Lung (tissue), 12 donors: ENCODE measurements around the gene TRMT10A. TPM values are rescaled to one million over a fixed set of nuclear protein-coding genes. Genes with fewer than 3 reads are reported as not detected.
A peak's percentile ranks its signal among the peaks of the same experiment; 100 is the strongest.

Experiments used
- ATAC-seq: fragments of 200-7000 bp; cut with Tn5 transposase; one replicate; pipeline ENCODE4 v1.9.1; 2020; ENCODE audit warnings: moderate number of reproducible peaks; ENCODE audit not compliant: insufficient read depth, low FRiP score
- DNase-seq, 3 donors: peaks; one replicate each; pipeline ENCODE4 v3.0.0-alpha.2; 2013 to 2017
- H3K27ac ChIP-seq, 2 donors: one replicate each; pipeline ENCODE4 v1.5.1; 2013; ENCODE audit warnings: mild to moderate bottlenecking in 2 of 2, moderate library complexity in 2 of 2, control low read depth in 1 of 2, inconsistent platforms in 1 of 2, low read depth in 1 of 2, low read length in 1 of 2
- H3K27me3 ChIP-seq, 3 donors: one replicate each; pipeline ENCODE4 v1.5.1; 2013; ENCODE audit warnings: low read length in 2 of 3; ENCODE audit not compliant: control insufficient read depth in 3 of 3, insufficient read depth in 3 of 3
- H3K36me3 ChIP-seq, 4 donors: one replicate each; pipeline ENCODE4 v1.5.1; 2013; ENCODE audit warnings: low read length in 4 of 4, mild to moderate bottlenecking in 1 of 4, moderate library complexity in 1 of 4; ENCODE audit not compliant: control insufficient read depth in 4 of 4, insufficient read depth in 4 of 4
- H3K4me1 ChIP-seq, 5 donors: one replicate each; pipeline ENCODE4 v1.5.1; 2013; ENCODE audit warnings: low read length in 5 of 5, mild to moderate bottlenecking in 2 of 5, moderate library complexity in 1 of 5; ENCODE audit not compliant: control insufficient read depth in 5 of 5, insufficient read depth in 5 of 5
- H3K4me3 ChIP-seq: one replicate; pipeline ENCODE4 v1.5.1; 2013; ENCODE audit warnings: mild to moderate bottlenecking, control low read depth, moderate library complexity
- H3K9ac ChIP-seq, 2 donors: one replicate each; pipeline ENCODE4 v1.5.1; 2013; ENCODE audit warnings: low read length in 2 of 2, control low read depth in 1 of 2; ENCODE audit not compliant: insufficient read depth in 1 of 2
- H3K9me3 ChIP-seq, 4 donors: one replicate each; pipeline ENCODE4 v1.5.1; 2013; ENCODE audit warnings: low read length in 3 of 4, mild to moderate bottlenecking in 1 of 4, moderate library complexity in 1 of 4; ENCODE audit not compliant: control insufficient read depth in 4 of 4, insufficient read depth in 3 of 4
- WGBS, 2 donors: extraction: QIAGEN DNeasy Blood & Tissue Kit; methylation state at CpG; one replicate each; pipeline ENCODE4 v1.1.7; 2013; 5-methylcytosine and 5-hydroxymethylcytosine counted together
- polyA plus RNA-seq, 2 donors: library from polyadenylated mRNA; stranded (reverse); fragments of 200-250 nt; gene quantifications; one replicate each; pipeline ENCODE4 v1.2.1, GENCODE V29; 2013
- total RNA-seq, 2 donors: library from RNA; depleted of rRNA in 1 of 2; stranded (reverse); fragments of >200 nt in 1 of 2; gene quantifications; one replicate each; pipeline ENCODE4 v1.2.1, GENCODE V29; 2014 to 2021
- TF ChIP-seq, protein P1 (sequence below): IDR thresholded peaks from 2 replicates; pipeline ENCODE4 v1.5.1; 2012; ENCODE audit warnings: mild to moderate bottlenecking; ENCODE audit errors: control extremely low read depth, extremely low read depth
- donor health status: control.
- donor health status: control.
- donor health status: Bipolar disorder and iron deficiency.
- donor health status: healthy.
- donor health status: DM: yes; HTN: yes; CAD: no.

TRMT10A gene
- total and polyA plus RNA-seq, 4 donors, result 3.0 to 12.2 (median 4.7) TPM

- Histone ChIP-seq H3K9ac (no peak overlapping the region), H3K36me3 (no peaks in the 10 kb centered on the region), H3K9me3 (peaks cover 0 to 9% (median 3%) of the 10 kb centered on the region in 4 donors), H3K4me3 (no peak overlapping the region), H3K4me1 (no peaks in the 10 kb centered on the region), H3K27ac (no peak overlapping the region), H3K27me3 (no peaks in the 10 kb centered on the region)
- TF ChIP-seq, protein P1, sequence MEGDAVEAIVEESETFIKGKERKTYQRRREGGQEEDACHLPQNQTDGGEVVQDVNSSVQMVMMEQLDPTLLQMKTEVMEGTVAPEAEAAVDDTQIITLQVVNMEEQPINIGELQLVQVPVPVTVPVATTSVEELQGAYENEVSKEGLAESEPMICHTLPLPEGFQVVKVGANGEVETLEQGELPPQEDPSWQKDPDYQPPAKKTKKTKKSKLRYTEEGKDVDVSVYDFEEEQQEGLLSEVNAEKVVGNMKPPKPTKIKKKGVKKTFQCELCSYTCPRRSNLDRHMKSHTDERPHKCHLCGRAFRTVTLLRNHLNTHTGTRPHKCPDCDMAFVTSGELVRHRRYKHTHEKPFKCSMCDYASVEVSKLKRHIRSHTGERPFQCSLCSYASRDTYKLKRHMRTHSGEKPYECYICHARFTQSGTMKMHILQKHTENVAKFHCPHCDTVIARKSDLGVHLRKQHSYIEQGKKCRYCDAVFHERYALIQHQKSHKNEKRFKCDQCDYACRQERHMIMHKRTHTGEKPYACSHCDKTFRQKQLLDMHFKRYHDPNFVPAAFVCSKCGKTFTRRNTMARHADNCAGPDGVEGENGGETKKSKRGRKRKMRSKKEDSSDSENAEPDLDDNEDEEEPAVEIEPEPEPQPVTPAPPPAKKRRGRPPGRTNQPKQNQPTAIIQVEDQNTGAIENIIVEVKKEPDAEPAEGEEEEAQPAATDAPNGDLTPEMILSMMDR, result no peak
- DNase-seq (no peak), ATAC-seq (no peak)
These were observed 56.1 kb downstream of the TRMT10A start for GRCh38 chr4:99507762-99508161.

- Histone ChIP-seq H3K36me3 (no peaks in the 10 kb centered on the region), H3K9me3 (peaks cover 0 to 9% (median 3%) of the 10 kb centered on the region in 4 donors), H3K4me3 (no peak overlapping the region), H3K27me3 (no peaks in the 10 kb centered on the region), H3K4me1 (no peaks in the 10 kb centered on the region), H3K27ac (no peak overlapping the region), H3K9ac (no peak overlapping the region)
- 81 to 86% methylated on average over 1 of the region's 1 CpG for WGBS, 2 donors
- TF ChIP-seq, protein P1, result no peak
- no peak for ATAC-seq
- no peak for DNase-seq
These were observed 56.5 kb downstream of the TRMT10A start for GRCh38 chr4:99507349-99507748.

DNA sequence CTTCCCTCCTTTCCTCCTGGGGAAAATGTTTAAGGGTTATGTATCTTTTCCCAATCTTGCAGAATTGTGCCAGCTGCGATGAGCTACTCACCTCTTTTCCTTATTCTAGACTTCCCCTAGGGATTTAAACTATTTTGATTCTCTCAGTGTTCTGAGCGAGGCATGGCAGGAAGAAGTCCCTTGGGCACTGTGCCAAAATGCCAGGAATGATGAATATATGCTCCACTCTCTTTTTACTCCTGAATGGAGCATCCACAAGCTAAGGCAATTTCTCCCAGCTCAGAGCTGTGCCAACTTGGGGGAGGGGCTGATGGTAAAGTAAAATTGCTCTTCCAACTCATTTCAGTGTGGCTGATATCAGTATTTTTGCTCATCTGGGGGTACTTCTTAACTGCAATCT, 57.1 kb downstream of the TRMT10A start:
- H3K4me3 ChIP-seq, result no peak overlapping the region
- H3K4me1 ChIP-seq, result no peaks in the 10 kb centered on the region
- 55 to 62% methylated on average over 2 of the region's 2 CpGs for WGBS, 2 donors
- ATAC-seq (no peak), DNase-seq (peak in 1 of 3 donors; percentile 17)
- H3K27me3 ChIP-seq, result no peaks in the 10 kb centered on the region
- TF ChIP-seq, protein P1, result no peak
- no peak overlapping the region for H3K9ac ChIP-seq
- no peak overlapping the region for H3K27ac ChIP-seq
- H3K9me3 ChIP-seq, result peaks cover 0 to 9% (median 3%) of the 10 kb centered on the region in 4 donors
- H3K36me3 ChIP-seq, result no peaks in the 10 kb centered on the region
